Measurements from ENCODE around the gene ITFG2.

DNA sequence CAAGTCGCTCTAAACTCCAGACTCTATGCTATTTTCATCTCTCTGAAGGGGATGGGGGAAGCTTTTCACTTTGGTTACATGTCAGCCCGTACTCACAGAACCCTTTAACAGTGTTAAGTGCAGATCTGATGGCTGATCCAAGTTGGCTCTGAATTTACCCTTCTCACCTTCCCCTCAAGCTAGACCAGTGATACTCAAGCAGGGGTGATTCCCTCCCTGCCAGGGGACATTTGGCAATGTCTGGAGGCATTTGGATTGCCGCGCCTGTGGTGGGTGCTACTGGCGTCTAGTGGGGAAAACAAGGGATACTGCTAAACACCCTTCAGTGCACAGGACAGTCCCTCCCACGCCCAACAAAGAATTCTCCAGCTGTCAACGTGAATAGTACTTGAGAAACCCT, 50.4 kb downstream of the ITFG2 start:
- TF ChIP-seq, protein P1, sequence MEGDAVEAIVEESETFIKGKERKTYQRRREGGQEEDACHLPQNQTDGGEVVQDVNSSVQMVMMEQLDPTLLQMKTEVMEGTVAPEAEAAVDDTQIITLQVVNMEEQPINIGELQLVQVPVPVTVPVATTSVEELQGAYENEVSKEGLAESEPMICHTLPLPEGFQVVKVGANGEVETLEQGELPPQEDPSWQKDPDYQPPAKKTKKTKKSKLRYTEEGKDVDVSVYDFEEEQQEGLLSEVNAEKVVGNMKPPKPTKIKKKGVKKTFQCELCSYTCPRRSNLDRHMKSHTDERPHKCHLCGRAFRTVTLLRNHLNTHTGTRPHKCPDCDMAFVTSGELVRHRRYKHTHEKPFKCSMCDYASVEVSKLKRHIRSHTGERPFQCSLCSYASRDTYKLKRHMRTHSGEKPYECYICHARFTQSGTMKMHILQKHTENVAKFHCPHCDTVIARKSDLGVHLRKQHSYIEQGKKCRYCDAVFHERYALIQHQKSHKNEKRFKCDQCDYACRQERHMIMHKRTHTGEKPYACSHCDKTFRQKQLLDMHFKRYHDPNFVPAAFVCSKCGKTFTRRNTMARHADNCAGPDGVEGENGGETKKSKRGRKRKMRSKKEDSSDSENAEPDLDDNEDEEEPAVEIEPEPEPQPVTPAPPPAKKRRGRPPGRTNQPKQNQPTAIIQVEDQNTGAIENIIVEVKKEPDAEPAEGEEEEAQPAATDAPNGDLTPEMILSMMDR (IDR thresholded peaks at IDR 0.05): no peak
- no peak for TF ChIP-seq POLR2A (IDR thresholded peaks at IDR 0.05)

Measured in thyroid gland (tissue), 4 donors.